ENCODE results near the gene VPS13C.

- TF ChIP-seq EZH2 (IDR thresholded peaks at IDR 0.05) (no peak), EZH2phosphoT487 (IDR thresholded peaks at IDR 0.05) (no peak)
- TF ChIP-seq, protein P1, sequence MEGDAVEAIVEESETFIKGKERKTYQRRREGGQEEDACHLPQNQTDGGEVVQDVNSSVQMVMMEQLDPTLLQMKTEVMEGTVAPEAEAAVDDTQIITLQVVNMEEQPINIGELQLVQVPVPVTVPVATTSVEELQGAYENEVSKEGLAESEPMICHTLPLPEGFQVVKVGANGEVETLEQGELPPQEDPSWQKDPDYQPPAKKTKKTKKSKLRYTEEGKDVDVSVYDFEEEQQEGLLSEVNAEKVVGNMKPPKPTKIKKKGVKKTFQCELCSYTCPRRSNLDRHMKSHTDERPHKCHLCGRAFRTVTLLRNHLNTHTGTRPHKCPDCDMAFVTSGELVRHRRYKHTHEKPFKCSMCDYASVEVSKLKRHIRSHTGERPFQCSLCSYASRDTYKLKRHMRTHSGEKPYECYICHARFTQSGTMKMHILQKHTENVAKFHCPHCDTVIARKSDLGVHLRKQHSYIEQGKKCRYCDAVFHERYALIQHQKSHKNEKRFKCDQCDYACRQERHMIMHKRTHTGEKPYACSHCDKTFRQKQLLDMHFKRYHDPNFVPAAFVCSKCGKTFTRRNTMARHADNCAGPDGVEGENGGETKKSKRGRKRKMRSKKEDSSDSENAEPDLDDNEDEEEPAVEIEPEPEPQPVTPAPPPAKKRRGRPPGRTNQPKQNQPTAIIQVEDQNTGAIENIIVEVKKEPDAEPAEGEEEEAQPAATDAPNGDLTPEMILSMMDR (IDR thresholded peaks at IDR 0.05) = no peak
Observed at GRCh38 chr15:61820212-61820611, 240.0 kb downstream of the VPS13C start.

All from neural progenitor cell (in vitro differentiated cells).